RWPE1 (cell line): ENCODE data around the gene KAT2B.
A peak's percentile ranks its signal among the peaks of the same experiment; 100 is the strongest.
"Not testable (repeated sequence)": the region's sequence is repeated elsewhere in the genome, so short reads cannot be mapped to it uniquely, and the experiment has no call there.

Experiments used
- CTCF ChIA-PET: fragments of 350-600 bp; sonication (Branson Sonifier 250); formaldehyde crosslinking; extraction: SDS; loops from one replicate; lab custom pipeline; 2021; lab: Yijun Ruan, JAX
- POLR2A ChIA-PET: fragments of 400-600 bp; formaldehyde crosslinking; extraction: SDS; loops from one replicate; lab custom pipeline; 2020; ENCODE audit warnings: antibody characterized with exemption; ENCODE audit not compliant: low non-redundant PET; lab: Yijun Ruan, JAX
- DNase-seq: peaks from one replicate; pipeline ENCODE4 v3.0.0; 2012; ENCODE audit warnings: low spot score
- H3K27ac ChIP-seq: fragments of 450-650 bp; 2 replicates; pipeline ENCODE4 v1.5.1; 2017
- TF ChIP-seq, protein P1 (sequence below): fragments of 450-650 bp; conservative IDR thresholded peaks from 2 replicates; pipeline ENCODE4 v1.5.1; 2017; ENCODE audit warnings: low read depth, mild to moderate bottlenecking

Gene KAT2B

DNA sequence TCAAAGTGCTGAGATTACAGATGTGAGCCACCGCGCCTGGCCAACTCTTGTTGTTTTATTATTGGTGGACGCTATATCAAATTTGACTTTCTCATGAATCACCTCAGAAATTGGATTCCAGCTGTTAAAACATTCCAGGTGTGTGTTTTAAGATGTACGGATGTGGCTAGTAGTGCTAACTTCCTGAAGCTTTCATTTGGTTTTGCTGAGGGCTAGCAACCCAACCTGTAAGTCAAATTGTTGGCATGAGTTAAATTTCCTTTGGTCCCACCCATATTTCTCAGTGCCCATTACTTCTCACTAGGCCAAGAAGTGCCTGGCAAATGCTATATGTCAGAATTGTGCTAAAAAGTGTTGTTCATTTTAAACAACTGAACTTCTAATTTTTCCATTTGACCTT lies 13.1 kb upstream of the KAT2B start:
- TF ChIP-seq, protein P1, sequence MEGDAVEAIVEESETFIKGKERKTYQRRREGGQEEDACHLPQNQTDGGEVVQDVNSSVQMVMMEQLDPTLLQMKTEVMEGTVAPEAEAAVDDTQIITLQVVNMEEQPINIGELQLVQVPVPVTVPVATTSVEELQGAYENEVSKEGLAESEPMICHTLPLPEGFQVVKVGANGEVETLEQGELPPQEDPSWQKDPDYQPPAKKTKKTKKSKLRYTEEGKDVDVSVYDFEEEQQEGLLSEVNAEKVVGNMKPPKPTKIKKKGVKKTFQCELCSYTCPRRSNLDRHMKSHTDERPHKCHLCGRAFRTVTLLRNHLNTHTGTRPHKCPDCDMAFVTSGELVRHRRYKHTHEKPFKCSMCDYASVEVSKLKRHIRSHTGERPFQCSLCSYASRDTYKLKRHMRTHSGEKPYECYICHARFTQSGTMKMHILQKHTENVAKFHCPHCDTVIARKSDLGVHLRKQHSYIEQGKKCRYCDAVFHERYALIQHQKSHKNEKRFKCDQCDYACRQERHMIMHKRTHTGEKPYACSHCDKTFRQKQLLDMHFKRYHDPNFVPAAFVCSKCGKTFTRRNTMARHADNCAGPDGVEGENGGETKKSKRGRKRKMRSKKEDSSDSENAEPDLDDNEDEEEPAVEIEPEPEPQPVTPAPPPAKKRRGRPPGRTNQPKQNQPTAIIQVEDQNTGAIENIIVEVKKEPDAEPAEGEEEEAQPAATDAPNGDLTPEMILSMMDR: no peak
- no peak overlapping the region for H3K27ac ChIP-seq
- ChIA-PET CTCF (no interaction called here), POLR2A (no interaction called here)
- no peak for DNase-seq

DNA sequence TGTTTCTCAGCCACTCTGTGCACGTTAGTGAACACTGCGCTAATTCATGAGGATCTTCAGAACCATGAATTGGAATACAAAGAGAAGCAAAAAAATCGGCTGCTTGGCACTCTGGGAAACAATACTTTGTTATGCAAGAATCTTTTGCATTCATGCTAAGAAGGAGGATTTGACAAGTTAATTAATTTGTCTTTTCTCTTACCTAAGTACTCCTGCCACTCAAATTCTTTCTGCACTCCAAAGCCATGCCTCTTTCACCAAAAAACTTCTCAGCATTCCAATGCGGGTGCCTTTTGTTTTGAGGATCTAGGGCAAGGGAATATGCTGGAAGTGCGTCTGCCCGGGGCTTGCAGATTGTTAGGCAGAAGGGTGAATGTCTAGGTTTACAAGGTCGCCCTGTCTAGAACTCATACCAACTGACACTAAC lies 11.3 kb upstream of the KAT2B start:
- TF ChIP-seq, protein P1: no peak
- DNase-seq: no peak
- H3K27ac ChIP-seq: no peak overlapping the region
- CTCF ChIA-PET: no interaction called here
- POLR2A ChIA-PET: no interaction called here

GRCh38 chr3:20031939-20032338 lies 8.3 kb upstream of the KAT2B start:
- DNase-seq, POLR2A ChIA-PET, H3K27ac ChIP-seq, CTCF ChIA-PET: not testable (repeated sequence)

GRCh38 chr3:20035019-20035418 lies 5.2 kb upstream of the KAT2B start:
- POLR2A ChIA-PET: no interaction called here
- H3K27ac ChIP-seq: no peak overlapping the region
- TF ChIP-seq, protein P1: no peak
- DNase-seq: no peak
- CTCF ChIA-PET: no interaction called here

GRCh38 chr3:20037255-20037996 lies 2.8 kb upstream of the KAT2B start:
- DNase-seq: no peak
- TF ChIP-seq, protein P1: peak; percentile 31
- POLR2A ChIA-PET: no interaction called here
- CTCF ChIA-PET: no interaction called here
- no peak overlapping the region for H3K27ac ChIP-seq

GRCh38 chr3:20038699-20039465 lies 1.4 kb upstream of the KAT2B start:
- CTCF ChIA-PET: interaction anchor here (0.6 kb wide), 1 partner anchor 168 kb away, joined by 6 read pairs; no protein-coding TSS in a partner anchor
- POLR2A ChIA-PET: no interaction called here
- TF ChIP-seq, protein P1: no peak
- DNase-seq: no peak
- no peak overlapping the region for H3K27ac ChIP-seq

DNA sequence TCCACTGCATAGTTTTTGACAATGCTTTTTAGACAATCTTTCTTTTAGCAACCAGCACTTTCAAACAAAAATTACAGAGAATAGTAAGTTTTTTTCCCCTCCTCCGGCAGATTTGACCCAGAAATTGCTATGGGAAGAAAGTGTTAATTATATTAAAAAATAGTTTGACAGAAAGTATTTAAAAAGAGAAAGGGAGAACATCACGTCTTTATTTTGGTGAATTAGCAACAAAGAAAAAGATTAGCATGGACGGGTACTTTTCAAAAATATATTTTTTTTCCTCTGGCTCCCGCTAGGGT lies 831 bp upstream of the KAT2B start:
- ChIA-PET POLR2A (no interaction called here), CTCF (no interaction called here)
- H3K27ac ChIP-seq: peak overlapping the region; percentile 95
- DNase-seq: no peak
- TF ChIP-seq, protein P1: no peak
